SKM-1 (cell line): ENCODE measurements around the gene FES.
"Not testable (repeated sequence)": the region's sequence is repeated elsewhere in the genome, so short reads cannot be mapped to it uniquely, and the experiment has no call there.

Experiments
- DNase-seq: peaks from one replicate; lab custom pipeline; 2025; ENCODE audit not compliant: unreplicated experiment; lab: John Stamatoyannopoulos, UW

The FES gene

GRCh38 chr15:90907838-90908507 is 23.7 kb downstream of the FES start:
- DNase-seq: no peak

- not testable (repeated sequence) for DNase-seq
Observed at GRCh38 chr15:90909449-90909848, 25.1 kb downstream of the FES start.

- no peak for DNase-seq
Observed at GRCh38 chr15:90909976-90910375, 25.7 kb downstream of the FES start.

GRCh38 chr15:90910441-90911301 is 26.4 kb downstream of the FES start:
- no peak for DNase-seq

GRCh38 chr15:90911302-90911623 is 27.0 kb downstream of the FES start:
- no peak for DNase-seq

GRCh38 chr15:90911906-90912769 is 27.8 kb downstream of the FES start:
- DNase-seq: no peak

- DNase-seq: no peak
Observed at GRCh38 chr15:90912770-90913075, 28.4 kb downstream of the FES start.

GRCh38 chr15:90913398-90913944 is 29.2 kb downstream of the FES start:
- no peak for DNase-seq

GRCh38 chr15:90914305-90915080 is 30.2 kb downstream of the FES start:
- no peak for DNase-seq

GRCh38 chr15:90915216-90915807 is 31.0 kb downstream of the FES start:
- no peak for DNase-seq

GRCh38 chr15:90915808-90916440 is 31.6 kb downstream of the FES start:
- DNase-seq: peak; percentile 61

- no peak for DNase-seq
Observed at GRCh38 chr15:90916461-90916860, 32.2 kb downstream of the FES start.

- DNase-seq: no peak
Observed at GRCh38 chr15:90917569-90917968, 33.3 kb downstream of the FES start.

- no peak for DNase-seq
Observed at GRCh38 chr15:90918034-90918788, 33.9 kb downstream of the FES start.

- DNase-seq: no peak
Observed at GRCh38 chr15:90918835-90919234, 34.5 kb downstream of the FES start.

- DNase-seq: no peak
Observed at GRCh38 chr15:90921887-90922286, 37.6 kb downstream of the FES start.

GRCh38 chr15:90922712-90923322 is 38.5 kb downstream of the FES start:
- DNase-seq: not testable (repeated sequence)

GRCh38 chr15:90924375-90924774 is 40.1 kb downstream of the FES start:
- DNase-seq: no peak

- DNase-seq: not testable (repeated sequence)
Observed at GRCh38 chr15:90926766-90927165, 42.5 kb downstream of the FES start.
